Endodermal cell (in vitro differentiated cells): ENCODE results near the gene GANC. TPM values are rescaled to one million over a fixed set of nuclear protein-coding genes. Genes with fewer than 3 reads are reported as not detected.

Source experiments
- DNase-seq: peaks from one replicate; pipeline ENCODE4 v3.0.0-alpha.2; 2017
- H3K27ac ChIP-seq: 2 replicates; pipeline ENCODE4 v1.5.1; 2013; ENCODE audit warnings: mild to moderate bottlenecking, low read depth, low read length, moderate library complexity
- H3K27me3 ChIP-seq: 2 replicates; pipeline ENCODE4 v1.6.1; 2013; ENCODE audit warnings: mild to moderate bottlenecking, low read length, moderate library complexity; ENCODE audit not compliant: insufficient read depth, control insufficient read depth, poor library complexity, severe bottlenecking
- H3K36me3 ChIP-seq: 2 replicates; pipeline ENCODE4 v1.7.0; 2013; ENCODE audit warnings: mild to moderate bottlenecking, low read length, moderate library complexity; ENCODE audit not compliant: control insufficient read depth, insufficient read depth
- H3K4me1 ChIP-seq: one replicate; pipeline ENCODE4 v1.7.0; 2013; ENCODE audit warnings: low read length; ENCODE audit not compliant: control insufficient read depth, insufficient read depth
- H3K4me3 ChIP-seq: 2 replicates; pipeline ENCODE4 v1.5.1; 2013; ENCODE audit warnings: mild to moderate bottlenecking, low read length, moderate library complexity
- H3K9ac ChIP-seq: 2 replicates; pipeline ENCODE4 v1.6.1; 2013; ENCODE audit warnings: mild to moderate bottlenecking, low read length, moderate library complexity; ENCODE audit not compliant: poor library complexity, severe bottlenecking; ENCODE audit errors: extremely low read depth
- H3K9me3 ChIP-seq: 2 replicates; pipeline ENCODE4 v1.6.1; 2013; ENCODE audit warnings: mild to moderate bottlenecking, low read length, moderate library complexity; ENCODE audit not compliant: control insufficient read depth
- H3K27ac Mint-ChIP-seq: 2 replicates; pipeline ENCODE4 v1.8.0; 2020; ENCODE audit warnings: mixed read lengths
- H3K27me3 Mint-ChIP-seq: 2 replicates; pipeline ENCODE4 v1.8.0; 2021; ENCODE audit warnings: mild to moderate bottlenecking, mixed read lengths; ENCODE audit not compliant: insufficient read depth
- H3K36me3 Mint-ChIP-seq: 2 replicates; pipeline ENCODE4 v1.8.0; 2020; ENCODE audit warnings: low read depth, mixed read lengths
- H3K4me1 Mint-ChIP-seq: 2 replicates; pipeline ENCODE4 v1.8.0; 2020; ENCODE audit warnings: mixed read lengths
- H3K4me3 Mint-ChIP-seq: 2 replicates; pipeline ENCODE4 v1.8.0; 2020; ENCODE audit warnings: mild to moderate bottlenecking, moderate library complexity, mixed read lengths
- H3K9me3 Mint-ChIP-seq: 2 replicates; pipeline ENCODE4 v1.8.0; 2020; ENCODE audit warnings: mild to moderate bottlenecking, mixed read lengths
- CTCF ChIP-seq: fragments of 200-600 bp; sonication (generic); conservative IDR thresholded peaks from 2 replicates; pipeline ENCODE4 v1.5.0; 2021; ENCODE audit warnings: antibody characterized with exemption, mild to moderate bottlenecking
- WGBS, 2 experiments: methylation state at CpG; one replicate each; pipeline versions ENCODE4 v1.1.5 to v1.1.7; 2013; ENCODE audit warnings: missing lambda C conversion rate in 2 of 2, mixed read lengths in 1 of 2; ENCODE audit not compliant: insufficient coverage in 1 of 2, insufficient read length in 1 of 2; 5-methylcytosine and 5-hydroxymethylcytosine counted together
- total RNA-seq, 2 donors: library from RNA; stranded (reverse); fragmentation: NEBNext Ultra II Directional in 1 of 2; extraction: Animal tissue kit (Norgen Biotek cat#: 25700) in 1 of 2; gene quantifications; 2 replicates in 1 of 2; 3 replicates in 1 of 2; pipeline ENCODE4 v1.2.1, GENCODE V29; 2021

Gene GANC
- total RNA-seq, 2 donors from 2014 or later, result 13.8 to 17.1 TPM

- Mint-ChIP-seq H3K27me3 (peaks cover 14% of the 10 kb centered on the region), H3K27ac (no peak overlapping the region), H3K4me3 (no peak overlapping the region), H3K4me1 (no peaks in the 10 kb centered on the region), H3K9me3 (peaks cover 35% of the 10 kb centered on the region), H3K36me3 (peaks cover 4% of the 10 kb centered on the region)
- no peak overlapping the region for H3K27ac ChIP-seq
- no peak for DNase-seq
- H3K27me3 ChIP-seq, result no peaks in the 10 kb centered on the region
- 94 to 100% methylated on average over 4 to 5 of the region's 5 CpGs for WGBS, 2 experiments
- no peak overlapping the region for H3K9ac ChIP-seq
- peaks cover 42% of the 10 kb centered on the region for H3K9me3 ChIP-seq
- H3K4me1 ChIP-seq, result no peaks in the 10 kb centered on the region
- TF ChIP-seq CTCF, result no peak
- no peak overlapping the region for H3K4me3 ChIP-seq
- H3K36me3 ChIP-seq, result no peaks in the 10 kb centered on the region
Measured at GRCh38 chr15:42375252-42375651, 102.3 kb downstream of the GANC start.

GRCh38 chr15:42375941-42376340 lies 102.9 kb downstream of the GANC start:
- Histone ChIP-seq H3K4me3 (no peak overlapping the region), H3K36me3 (no peaks in the 10 kb centered on the region), H3K4me1 (no peaks in the 10 kb centered on the region), H3K27me3 (no peaks in the 10 kb centered on the region), H3K9ac (no peak overlapping the region), H3K9me3 (peaks cover 41% of the 10 kb centered on the region), H3K27ac (no peak overlapping the region)
- Mint-ChIP-seq H3K36me3 (peaks cover 4% of the 10 kb centered on the region), H3K27me3 (peaks cover 8% of the 10 kb centered on the region), H3K9me3 (peaks cover 29% of the 10 kb centered on the region), H3K4me1 (no peaks in the 10 kb centered on the region), H3K27ac (no peak overlapping the region), H3K4me3 (no peak overlapping the region)
- 83% methylated on average over 4 of the region's 4 CpGs; no CpG with 5 or more reads in 1 of the 2 experiments for WGBS, 2 experiments
- no peak for DNase-seq
- TF ChIP-seq CTCF, result no peak

- Mint-ChIP-seq H3K27me3 (peaks cover 11% of the 10 kb centered on the region), H3K4me1 (no peaks in the 10 kb centered on the region), H3K4me3 (no peak overlapping the region), H3K9me3 (peaks cover 26% of the 10 kb centered on the region), H3K27ac (no peak overlapping the region), H3K36me3 (peaks cover 4% of the 10 kb centered on the region)
- H3K27ac ChIP-seq, result no peak overlapping the region
- 83 to 88% methylated on average over 8 of the region's 8 CpGs for WGBS, 2 experiments
- H3K9ac ChIP-seq, result no peak overlapping the region
- no peaks in the 10 kb centered on the region for H3K27me3 ChIP-seq
- DNase-seq, result no peak
- H3K4me1 ChIP-seq, result no peaks in the 10 kb centered on the region
- H3K9me3 ChIP-seq, result peaks cover 34% of the 10 kb centered on the region
- H3K36me3 ChIP-seq, result no peaks in the 10 kb centered on the region
- TF ChIP-seq CTCF, result no peak
- no peak overlapping the region for H3K4me3 ChIP-seq
Measured at GRCh38 chr15:42378011-42378410, 105.0 kb downstream of the GANC start.
